GM19438 (cell line): Measurements from ENCODE around the gene KMT2E.

Experiments
- ATAC-seq: cut with Tn5 transposase; IDR thresholded peaks from one replicate; pipeline ENCODE4 v1.9.1; 2021; ENCODE audit warnings: low read depth; ENCODE audit not compliant: unreplicated experiment

The KMT2E gene

DNA sequence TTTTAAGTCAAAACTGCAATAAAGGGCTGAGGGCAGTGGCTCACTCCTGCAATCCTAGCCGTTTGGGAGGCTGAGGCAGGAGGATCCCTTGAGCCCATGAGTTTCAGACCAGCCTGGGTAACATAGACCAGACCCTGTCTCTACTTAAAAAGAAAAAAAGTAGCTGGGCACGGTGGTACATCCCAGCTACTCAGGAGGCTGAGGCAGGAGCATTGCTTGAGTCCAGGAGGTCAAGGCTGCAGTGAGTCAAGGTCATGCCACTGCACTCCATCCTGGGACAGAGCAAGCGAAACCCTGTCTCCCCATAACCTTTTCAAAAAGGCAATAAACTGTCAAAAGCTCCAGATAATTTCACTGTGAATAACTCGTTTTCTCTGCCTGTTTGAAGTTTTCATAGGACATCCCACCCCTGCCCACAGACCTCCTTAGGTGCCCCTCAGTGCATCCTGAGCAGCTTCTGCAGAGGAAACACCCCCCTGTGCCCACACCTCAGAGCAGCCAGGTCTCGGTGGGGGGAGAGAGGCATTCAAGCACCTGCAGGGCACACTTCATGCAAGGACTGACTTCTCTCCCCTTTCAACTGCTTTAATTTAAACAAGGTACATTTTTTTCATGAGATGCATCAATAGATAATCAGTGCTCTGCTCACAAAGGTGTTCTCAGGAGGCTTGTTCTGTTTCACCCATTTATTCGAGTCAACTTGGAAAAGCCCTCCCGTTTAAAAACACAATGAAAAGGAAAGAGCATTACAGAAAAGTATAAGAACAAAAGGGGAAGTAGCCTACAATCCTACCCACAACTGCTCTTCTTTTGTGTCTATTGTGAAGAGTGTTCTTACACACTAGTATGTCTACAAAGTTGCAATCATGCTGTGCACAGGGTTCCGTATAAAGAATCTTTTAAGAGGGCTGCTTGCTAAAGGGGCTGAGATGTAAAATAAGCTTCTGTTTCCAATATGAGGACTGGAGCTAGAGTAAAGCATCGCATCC, 104.9 kb downstream of the KMT2E start:
- no peak for ATAC-seq

DNA sequence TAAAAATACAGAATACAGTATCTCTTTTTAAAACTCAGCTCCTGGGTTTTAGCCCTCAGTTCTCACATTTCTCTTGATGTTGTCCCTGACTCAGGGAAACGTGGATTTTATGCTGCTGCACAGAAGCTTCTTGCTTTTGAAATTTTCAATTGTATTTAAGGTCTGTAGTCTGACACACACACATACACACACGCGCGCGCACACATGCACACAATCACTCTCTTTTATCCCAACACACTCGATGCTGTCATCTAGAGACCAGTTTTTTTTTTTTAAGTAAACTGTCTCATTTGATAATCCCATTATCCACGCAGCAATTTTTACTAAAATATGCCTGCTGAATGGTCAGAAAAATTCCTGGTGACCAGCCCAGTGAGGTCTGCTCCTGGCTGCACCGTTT, 108.6 kb downstream of the KMT2E start:
- no peak for ATAC-seq

DNA sequence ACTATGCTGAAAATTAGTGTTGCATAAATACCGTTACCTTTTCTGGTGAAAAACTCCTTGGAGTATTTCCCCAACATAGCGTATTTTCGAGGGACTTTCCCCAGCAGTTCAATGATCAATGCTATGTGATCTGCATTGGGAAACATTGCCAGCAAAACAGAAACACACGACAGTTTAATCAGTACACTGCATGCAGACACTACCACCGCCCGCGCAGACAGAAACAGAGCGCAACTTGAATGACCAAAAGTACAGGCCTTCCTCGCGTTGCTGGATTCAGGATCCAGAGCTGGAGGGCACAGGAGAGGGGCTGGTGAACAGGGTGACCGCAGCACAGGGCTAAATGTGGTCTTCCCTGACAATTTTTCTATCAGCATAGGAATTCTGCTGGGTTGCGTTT, 111.7 kb downstream of the KMT2E start:
- ATAC-seq = no peak

DNA sequence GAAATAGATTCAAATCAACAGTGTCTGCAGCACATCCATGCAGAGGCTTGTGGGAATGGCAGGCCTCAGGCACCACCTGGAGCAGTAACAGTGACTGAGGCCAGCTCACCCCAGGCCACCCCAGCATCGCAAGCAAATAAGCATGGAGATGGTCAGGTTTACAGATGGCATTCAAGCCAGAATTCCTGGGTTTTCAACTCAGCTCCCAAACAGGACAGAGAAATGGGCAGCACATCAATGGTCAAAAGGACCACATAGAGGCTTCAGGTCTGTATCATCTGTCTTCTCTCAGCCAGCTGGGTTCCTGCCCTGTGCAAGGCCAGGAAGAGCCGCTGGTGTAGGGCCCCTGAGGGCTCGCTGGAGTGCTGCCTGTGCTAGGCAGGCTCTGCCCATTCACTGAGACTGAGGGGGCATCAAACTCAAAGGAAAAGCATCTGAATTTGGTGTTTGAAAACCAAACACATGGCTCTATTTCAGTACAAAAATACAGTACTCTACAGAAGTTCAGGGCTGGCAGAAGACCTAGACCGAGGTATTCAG, 112.5 kb downstream of the KMT2E start:
- ATAC-seq = no peak

DNA sequence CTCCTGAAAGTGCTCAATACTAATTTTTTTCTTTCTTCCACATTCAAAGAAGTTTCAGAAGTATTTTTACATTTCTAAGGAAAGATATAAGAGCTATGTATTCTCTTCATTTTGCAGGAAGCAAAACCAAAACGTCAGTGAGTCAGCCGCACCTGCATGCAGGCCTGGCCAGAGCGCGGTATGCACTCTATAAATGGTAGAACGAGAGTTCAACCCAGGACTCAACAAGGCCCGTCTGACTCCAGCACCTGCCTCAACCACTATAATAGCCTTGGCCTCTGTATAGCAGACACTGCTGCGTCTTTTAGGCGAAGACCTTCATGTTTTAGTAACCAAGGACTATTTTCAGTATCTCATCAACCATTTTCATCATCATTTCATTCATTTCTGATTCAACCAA, 113.2 kb downstream of the KMT2E start:
- no peak for ATAC-seq

DNA sequence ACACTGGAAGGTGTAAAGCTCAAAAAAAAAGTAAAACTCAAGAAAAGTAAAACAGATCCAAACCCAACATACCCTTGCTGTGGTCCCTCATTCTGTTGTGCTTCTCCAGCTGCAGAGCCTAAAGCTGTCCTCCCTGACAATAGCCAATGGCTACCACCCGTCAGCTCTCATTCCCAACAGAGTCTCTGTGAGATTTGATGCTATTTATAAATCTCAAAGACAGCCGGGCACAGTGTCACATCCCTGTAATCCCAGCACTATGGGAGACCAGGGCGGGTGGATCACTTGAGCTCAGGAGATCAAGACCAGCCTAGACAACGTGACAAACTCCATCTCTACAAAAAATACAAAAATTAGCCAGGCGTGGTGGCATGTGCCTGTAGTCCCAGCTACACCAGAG, 116.0 kb downstream of the KMT2E start:
- no peak for ATAC-seq

DNA sequence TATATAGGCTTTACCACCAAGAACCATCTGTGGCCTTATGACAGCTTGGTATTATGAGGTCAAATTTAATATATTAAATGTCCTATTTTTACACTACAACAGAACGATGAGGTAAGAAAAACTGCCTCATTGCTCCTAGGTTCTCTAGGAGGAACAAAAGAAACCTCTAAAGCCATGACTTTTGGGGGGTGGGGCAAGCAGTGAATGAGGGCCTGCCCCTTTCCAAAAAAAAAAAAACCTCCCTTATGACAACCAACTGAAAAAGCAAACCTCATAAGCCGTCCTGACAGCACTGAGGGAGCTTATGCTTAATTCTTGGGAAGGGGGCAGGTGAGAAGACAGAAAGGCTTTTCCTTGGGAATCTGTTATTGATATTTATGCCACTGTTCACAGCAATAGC, 116.6 kb downstream of the KMT2E start:
- no peak for ATAC-seq

DNA sequence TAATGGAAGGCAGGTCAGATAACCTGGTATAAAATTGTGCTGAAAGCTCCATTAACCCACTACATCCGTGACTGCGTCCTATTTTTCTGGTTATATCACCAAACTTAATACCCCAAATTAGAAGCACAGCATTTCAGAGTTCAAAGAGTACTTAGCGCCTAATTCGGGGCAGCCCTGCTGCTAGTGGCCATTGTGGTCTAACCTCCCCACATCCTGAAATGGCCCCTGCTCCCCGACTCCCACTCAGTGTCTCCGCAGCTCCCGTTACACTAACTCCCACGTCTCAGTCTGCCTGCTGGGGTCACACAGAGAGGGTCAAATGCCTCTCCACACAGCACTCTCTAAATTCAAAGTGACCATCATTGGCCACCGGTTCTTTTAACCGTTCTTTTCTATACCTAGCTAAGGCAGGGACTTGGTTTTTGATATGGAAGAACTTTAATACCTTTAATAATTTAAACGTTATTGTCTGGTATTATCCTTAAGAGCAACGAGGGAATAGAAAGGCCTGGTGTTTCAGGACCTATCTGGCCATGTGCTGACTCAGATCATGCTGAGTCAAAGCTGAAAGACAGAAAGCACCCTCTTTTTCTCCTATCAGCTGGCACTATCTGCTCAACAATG, 117.1 kb downstream of the KMT2E start:
- ATAC-seq = no peak

DNA sequence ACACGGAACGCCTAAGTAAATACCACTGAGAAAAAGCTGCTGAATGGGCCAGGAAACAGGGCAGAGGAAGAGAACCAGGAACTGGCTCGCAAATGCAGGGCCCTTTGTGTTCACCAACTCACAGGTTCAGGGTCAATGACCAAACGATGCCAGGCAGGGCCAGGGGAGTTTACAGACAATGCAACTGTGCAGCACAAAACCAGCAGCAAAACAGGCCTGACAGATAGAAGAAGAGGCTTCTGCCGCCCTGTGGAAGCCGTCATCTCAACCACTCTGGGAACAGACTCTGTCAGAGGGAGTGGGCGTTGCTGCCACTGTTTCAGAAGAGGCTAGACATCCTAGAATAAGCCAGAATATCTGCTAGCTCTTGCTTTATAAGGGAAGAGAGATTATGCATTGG, 117.9 kb downstream of the KMT2E start:
- ATAC-seq = no peak

DNA sequence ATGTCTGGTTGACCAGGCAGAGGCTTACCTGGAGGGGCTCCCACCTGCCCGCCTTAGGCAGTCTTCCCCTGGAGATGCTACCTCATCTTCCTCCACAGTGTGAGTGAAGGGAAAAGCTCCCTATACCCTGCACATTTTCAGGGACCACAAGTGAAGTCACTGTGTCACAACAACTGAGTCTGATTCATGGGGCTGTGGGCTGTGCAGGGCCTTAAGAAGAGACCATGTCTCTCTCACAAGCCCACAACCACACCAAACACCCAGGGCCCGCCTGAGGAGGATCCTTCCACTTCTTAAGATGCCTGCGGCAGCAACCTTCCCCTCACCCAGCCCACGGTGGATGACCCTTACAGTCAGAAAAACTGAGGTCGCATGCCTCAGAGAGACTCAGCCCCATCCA, 118.3 kb downstream of the KMT2E start:
- ATAC-seq = no peak

DNA sequence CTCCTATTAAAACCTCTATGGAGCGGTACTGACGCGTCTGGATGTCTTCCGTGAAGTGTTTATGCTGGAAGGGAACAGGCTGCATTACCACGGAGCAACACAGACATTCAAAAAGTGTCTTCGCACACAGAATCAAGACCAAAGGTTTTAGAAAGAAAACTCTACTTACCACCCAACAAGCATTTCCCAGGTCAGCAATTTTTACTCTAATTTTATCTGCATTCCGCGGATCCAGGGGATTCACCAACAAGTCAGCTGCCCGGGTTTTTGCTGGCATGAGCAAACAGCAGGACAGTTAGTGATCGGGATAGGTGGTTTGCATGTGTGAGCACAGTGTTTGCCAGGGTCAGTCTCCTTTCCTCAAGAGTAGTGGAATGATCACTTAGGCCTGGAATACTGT, 118.8 kb downstream of the KMT2E start:
- ATAC-seq = no peak

DNA sequence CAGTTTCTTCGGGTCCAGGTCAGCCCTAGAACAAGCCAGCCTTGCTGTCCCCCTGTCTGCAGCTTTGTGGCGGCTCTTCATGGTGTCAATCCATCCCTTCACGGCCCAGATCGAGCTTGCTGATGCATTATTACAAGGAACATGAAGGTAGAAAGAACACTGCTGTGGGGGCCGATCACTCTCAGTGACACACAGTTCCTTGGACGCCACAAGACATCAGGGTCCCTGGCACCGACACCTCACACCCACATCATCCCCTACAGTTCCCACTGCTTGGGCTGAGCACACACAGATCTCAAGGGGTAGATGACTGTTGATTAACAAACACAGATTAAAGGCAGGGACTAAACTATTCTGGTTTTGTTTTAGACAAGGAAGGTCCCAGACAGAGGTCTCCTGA, 119.4 kb downstream of the KMT2E start:
- ATAC-seq = no peak

DNA sequence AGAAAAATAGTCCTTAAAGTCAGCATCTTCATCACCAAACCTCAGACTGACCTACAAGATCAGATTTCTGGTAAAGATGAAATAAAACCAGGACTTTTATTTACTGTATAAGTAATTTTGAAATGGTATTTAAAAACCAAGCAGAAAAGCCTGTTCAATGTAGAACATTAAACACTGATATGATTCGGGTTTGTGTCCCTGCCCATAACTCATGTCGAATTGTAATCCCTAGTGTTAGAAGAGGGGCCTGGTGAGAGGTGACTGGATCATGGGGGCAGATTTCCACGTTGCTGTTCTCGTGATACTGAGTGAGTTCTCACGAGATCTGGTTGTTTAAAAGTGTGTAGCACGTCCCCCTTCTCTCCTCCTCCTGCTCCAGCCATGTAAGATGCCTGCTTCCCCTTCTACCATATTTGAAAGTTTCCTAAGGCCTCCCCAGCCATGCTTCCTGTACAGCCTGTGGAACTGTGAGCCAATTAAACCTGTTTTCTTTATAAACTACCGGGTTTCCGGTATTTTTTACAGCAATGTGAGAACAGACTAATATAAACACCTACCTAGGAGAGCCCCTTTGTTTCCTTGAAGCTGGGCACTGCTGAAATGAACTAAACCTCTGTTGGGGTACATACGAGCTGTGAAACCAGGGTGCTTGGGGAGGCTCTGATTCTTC, 120.1 kb downstream of the KMT2E start:
- no peak for ATAC-seq

DNA sequence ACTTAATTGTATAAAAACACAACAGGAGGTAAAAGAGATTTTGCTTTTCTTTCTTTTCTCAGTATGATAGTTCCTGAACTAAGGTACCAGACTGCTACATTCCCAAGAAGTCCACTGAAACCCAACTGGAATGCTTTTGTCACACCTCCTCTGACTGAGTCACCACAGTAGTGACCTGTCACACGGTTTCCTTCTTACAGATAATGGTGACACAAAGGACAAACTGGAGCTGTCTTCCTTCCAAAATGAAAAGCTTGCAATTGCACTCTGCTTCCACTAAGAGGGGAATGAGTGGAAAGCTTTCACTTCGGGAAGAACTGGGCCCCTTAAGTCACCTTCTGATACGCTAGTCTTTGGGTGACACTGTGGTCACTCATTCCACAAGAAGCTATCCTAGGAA, 122.2 kb downstream of the KMT2E start:
- no peak for ATAC-seq

DNA sequence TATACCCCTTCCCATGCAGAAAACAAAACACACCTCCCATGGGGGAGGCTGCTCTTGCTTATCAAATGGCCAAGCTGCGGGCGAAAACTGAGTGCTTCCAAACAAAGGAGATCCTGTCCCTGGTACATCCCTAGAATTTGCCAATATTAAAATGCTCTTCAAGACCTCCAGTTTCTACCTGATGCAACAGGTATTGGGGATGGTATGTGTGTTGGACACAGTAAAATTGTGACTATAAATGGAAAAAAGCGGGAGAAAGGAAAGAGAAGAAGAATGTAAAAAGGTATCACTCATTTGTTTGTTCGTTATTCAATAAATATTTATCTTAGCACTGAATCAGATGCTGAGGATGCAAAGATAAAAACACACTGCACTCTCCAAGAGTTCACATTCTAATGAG, 123.9 kb downstream of the KMT2E start:
- no peak for ATAC-seq

DNA sequence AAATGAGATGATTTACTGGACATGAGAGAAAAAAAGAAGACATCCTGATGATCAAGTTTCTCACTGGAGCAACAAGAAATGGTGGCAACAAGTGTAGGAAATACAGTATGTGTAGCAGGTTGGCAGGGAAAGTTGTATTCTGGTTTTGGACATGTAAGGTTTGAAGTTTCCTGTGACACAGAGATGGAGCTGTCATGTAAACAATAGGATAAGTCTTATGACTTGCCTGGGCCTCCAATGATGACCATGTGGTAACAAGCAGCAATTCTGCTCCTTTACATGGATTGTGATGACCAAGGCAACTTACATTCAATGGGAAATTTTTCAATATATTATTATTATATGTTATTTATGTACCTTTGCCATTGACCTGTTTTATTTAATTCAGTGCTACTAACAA, 125.4 kb downstream of the KMT2E start:
- no peak for ATAC-seq

DNA sequence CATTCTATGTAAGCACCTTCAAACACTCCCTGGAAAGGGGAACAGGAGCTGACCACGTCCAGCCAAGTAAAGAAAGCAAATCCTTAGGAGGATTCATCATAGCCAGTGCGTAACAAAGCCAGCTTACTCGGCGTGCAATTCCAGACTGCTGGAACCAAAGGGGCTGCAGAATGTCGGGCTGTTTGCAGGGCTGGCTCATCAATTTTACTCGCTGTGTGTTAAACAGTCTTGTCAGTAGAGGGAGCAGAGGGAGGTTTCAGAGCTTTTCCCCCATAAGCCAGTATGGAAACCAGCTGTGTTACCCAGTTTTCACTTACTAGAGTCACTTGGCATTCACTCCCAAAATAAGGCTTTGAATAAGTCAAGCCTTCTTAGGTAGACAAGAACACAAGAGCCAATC, 127.1 kb downstream of the KMT2E start:
- no peak for ATAC-seq

DNA sequence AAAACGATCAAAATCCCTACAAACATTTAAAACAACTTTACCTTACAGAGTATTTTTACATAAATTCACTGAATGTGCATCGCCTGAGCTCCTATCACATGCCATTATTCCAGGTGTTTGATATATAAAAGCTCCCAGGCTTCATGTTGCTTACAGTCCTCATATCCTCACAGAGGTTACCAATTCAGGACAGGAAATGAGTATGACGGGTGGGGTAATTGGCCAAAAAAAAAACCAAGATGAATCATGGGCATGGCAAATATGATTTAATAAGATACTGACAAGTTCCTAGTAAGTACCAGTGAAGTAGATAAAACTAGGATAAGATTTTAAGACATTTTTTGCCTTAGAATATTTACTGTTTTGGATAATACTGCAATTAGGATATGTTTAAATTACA, 135.8 kb downstream of the KMT2E start:
- no peak for ATAC-seq

DNA sequence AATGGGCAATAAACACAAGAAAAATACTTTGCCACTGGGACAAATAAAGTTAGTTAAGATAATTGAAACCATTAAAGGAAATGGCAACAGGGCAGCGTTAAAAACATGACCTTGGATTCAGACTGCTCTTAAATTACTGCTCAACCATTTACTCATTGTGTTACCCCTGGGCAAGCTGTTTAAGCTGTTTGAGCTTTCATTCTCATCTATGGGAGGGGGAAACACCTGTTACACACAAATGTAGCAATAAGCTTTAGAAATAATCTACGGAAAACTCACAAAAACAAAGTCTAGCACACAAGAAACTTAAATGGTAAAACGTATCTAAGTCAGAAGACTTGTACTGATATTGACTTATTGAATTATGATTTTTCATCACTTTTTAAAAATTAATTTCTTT, 137.1 kb downstream of the KMT2E start:
- ATAC-seq = no peak

DNA sequence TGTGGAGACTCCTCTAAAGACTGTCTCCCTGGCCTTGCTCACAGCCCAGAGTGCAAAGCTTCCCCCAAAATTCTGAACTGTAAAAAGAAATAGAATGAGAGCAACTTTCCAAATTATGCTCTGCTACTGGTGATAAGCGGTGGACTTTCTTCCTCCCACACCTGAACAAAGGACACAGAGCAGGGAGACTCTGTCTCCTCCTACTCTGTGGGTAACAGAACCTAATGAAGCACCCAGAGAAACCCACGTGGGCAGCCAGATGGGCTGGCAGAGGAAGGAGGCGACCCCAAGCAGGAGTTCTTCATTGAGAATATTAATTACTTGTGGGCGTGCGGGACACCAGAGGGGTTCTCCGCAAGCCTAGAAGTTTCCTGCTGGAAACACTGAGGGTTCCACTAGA, 139.5 kb downstream of the KMT2E start:
- no peak for ATAC-seq

DNA sequence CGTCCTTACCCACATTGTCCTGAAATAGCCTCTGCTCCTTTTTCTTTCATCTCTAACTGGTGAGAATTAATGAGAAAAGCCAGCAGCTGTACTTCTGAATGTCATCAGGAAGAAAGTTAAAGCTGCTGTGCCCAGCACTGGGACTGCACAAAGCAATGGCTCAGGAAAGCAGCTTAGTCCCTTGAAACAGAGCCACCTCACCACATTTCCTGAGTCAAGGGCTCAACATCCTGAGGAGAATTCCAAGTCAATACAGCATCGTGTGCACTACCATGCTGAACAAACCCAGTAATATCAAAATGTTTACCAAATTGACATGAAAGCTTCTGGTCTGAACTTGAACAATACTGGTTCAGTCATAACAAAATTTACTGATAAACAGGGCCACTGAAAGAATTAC, 140.1 kb downstream of the KMT2E start:
- ATAC-seq = no peak
